GM23248 (cell line): Measurements from ENCODE around the gene CDKAL1.

Experiments used
- EZH2 ChIP-seq: fragments of 200-600 bp; sonication (generic); IDR thresholded peaks from 2 replicates; pipeline ENCODE4 v1.6.1; 2018; ENCODE audit warnings: antibody characterized with exemption, mild to moderate bottlenecking; ENCODE audit not compliant: insufficient read depth, poor library complexity, severe bottlenecking
- EZH2phosphoT487 ChIP-seq: fragments of 200-600 bp; sonication (generic); IDR thresholded peaks from 2 replicates; pipeline ENCODE4 v1.6.1; 2018; ENCODE audit warnings: antibody characterized with exemption, moderate library complexity, mild to moderate bottlenecking, low read depth; ENCODE audit not compliant: insufficient read depth

- no peak for TF ChIP-seq EZH2
- no peak for TF ChIP-seq EZH2phosphoT487
Measured at GRCh38 chr6:20655317-20655716, 121.1 kb downstream of the CDKAL1 start.
